CD4-positive, alpha-beta T cell treated with Interleukin-21 for 1 hour (primary cell): ENCODE results near the gene KLRC3.
"Not testable (repeated sequence)": the region's sequence is repeated elsewhere in the genome, so short reads cannot be mapped to it uniquely, and the experiment has no call there.

Source experiments
- DNase-seq: peaks from one replicate; pipeline ENCODE4 v3.0.0-alpha.2; 2020

The KLRC3 gene

GRCh38 chr12:10420334-10420733 is at the start of gene KLRC3:
TSS of gene KLRC3 (minus strand) at chr12:10420595. CDS start at chr12:10420550, 45 bp downstream.
- DNase-seq = not testable (repeated sequence)

- no peak for DNase-seq
Observed at GRCh38 chr12:10469701-10470100, 49.3 kb upstream of the KLRC3 start.

- no peak for DNase-seq
Observed at GRCh38 chr12:10466311-10466710, 45.9 kb upstream of the KLRC3 start.

- DNase-seq = no peak
Observed at GRCh38 chr12:10457760-10458159, 37.4 kb upstream of the KLRC3 start.

GRCh38 chr12:10456856-10457255 is 36.5 kb upstream of the KLRC3 start:
- DNase-seq = no peak

GRCh38 chr12:10455766-10456165 is 35.4 kb upstream of the KLRC3 start:
- DNase-seq = no peak

- no peak for DNase-seq
Observed at GRCh38 chr12:10454531-10454930, 34.1 kb upstream of the KLRC3 start.

- no peak for DNase-seq
Observed at GRCh38 chr12:10453156-10453555, 32.8 kb upstream of the KLRC3 start, which contains the start of gene KLRC1. TSS of gene KLRC1 (minus strand) at chr12:10453377. CDS start at chr12:10451156, 2,221 bp downstream.

- DNase-seq = no peak
Observed at GRCh38 chr12:10448236-10448635, 27.8 kb upstream of the KLRC3 start.

- not testable (repeated sequence) for DNase-seq
Observed at GRCh38 chr12:10446052-10446451, 25.7 kb upstream of the KLRC3 start.

GRCh38 chr12:10441144-10441543 is 20.7 kb upstream of the KLRC3 start:
- not testable (repeated sequence) for DNase-seq

GRCh38 chr12:10439608-10440274 is 19.3 kb upstream of the KLRC3 start:
- DNase-seq = not testable (repeated sequence)

GRCh38 chr12:10437601-10438000 is 17.2 kb upstream of the KLRC3 start:
- not testable (repeated sequence) for DNase-seq

GRCh38 chr12:10435816-10436215 is 15.4 kb upstream of the KLRC3 start, which contains the start of gene KLRC2:
TSS of gene KLRC2 (minus strand) at chr12:10436010. CDS start at chr12:10435986, 24 bp downstream.
- DNase-seq = not testable (repeated sequence)

GRCh38 chr12:10430623-10431022 is 10.2 kb upstream of the KLRC3 start:
- not testable (repeated sequence) for DNase-seq

- DNase-seq = not testable (repeated sequence)
Observed at GRCh38 chr12:10425938-10426337, 5.5 kb upstream of the KLRC3 start.

GRCh38 chr12:10424260-10424899 is 4.0 kb upstream of the KLRC3 start:
- not testable (repeated sequence) for DNase-seq

- not testable (repeated sequence) for DNase-seq
Observed at GRCh38 chr12:10422159-10422558, 1.8 kb upstream of the KLRC3 start.

- DNase-seq = peak; percentile 49
Observed at GRCh38 chr12:10409392-10409791, 11.0 kb downstream of the KLRC3 start, which contains the start of gene KLRC4. TSS of gene KLRC4 (minus strand) at chr12:10409757. CDS start at chr12:10409575, 182 bp downstream.

- DNase-seq = no peak
Observed at GRCh38 chr12:10408842-10409241, 11.6 kb downstream of the KLRC3 start.

GRCh38 chr12:10406725-10407124 is 13.7 kb downstream of the KLRC3 start:
- DNase-seq = no peak

GRCh38 chr12:10405294-10405693 is 15.1 kb downstream of the KLRC3 start:
- DNase-seq = no peak

GRCh38 chr12:10404798-10405197 is 15.6 kb downstream of the KLRC3 start:
- DNase-seq = no peak

GRCh38 chr12:10400829-10401228 is 19.6 kb downstream of the KLRC3 start:
- DNase-seq = no peak
